Bronchial smooth muscle cell (primary cell): ENCODE results near the gene MCEMP1. TPM values are rescaled to one million over a fixed set of nuclear protein-coding genes. Genes with fewer than 3 reads are reported as not detected.

Source experiments
- total RNA-seq: library from RNA; depleted of rRNA; stranded (reverse); fragments of >200 nt; gene quantifications from 2 replicates; pipeline ENCODE4 v1.2.1, GENCODE V29; 2014

MCEMP1 gene
- not detected in 2 replicates for total RNA-seq

GRCh38 chr19:7676854-7677253, at the start of gene MCEMP1:
Gene MCEMP1 (plus strand): TSS chr19:7677090. CDS start chr19:7677121, 31 bp downstream.

GRCh38 chr19:7629347-7630054, 47.4 kb upstream of the MCEMP1 start, which contains the start of the genes PET100 and XAB2:
Gene PET100 (plus strand): TSS chr19:7629793. CDS start chr19:7629834, 41 bp downstream.
Gene XAB2 (minus strand): TSS chr19:7629545. CDS start chr19:7629527, 18 bp downstream.

GRCh38 chr19:7633698-7634097, 43.2 kb upstream of the MCEMP1 start, which contains the start of gene PCP2:
Gene PCP2 (minus strand): TSS chr19:7633719. CDS start chr19:7633457, 262 bp downstream.

GRCh38 chr19:7636691-7637373, 40.1 kb upstream of the MCEMP1 start, which contains the start of gene STXBP2:
Gene STXBP2 (plus strand): TSS chr19:7637110. CDS start chr19:7637150, 40 bp downstream.

GRCh38 chr19:7668842-7669241, 8.0 kb upstream of the MCEMP1 start, which contains the start of gene RETN:
Gene RETN (plus strand): TSS chr19:7669049. CDS start chr19:7669327, 278 bp downstream.

GRCh38 chr19:7680606-7681339, 3.9 kb downstream of the MCEMP1 start, which contains the start of gene TRAPPC5:
Gene TRAPPC5 (plus strand): TSS chr19:7680833. CDS start chr19:7682254, 1,421 bp downstream.

GRCh38 chr19:7701654-7702457, 25.0 kb downstream of the MCEMP1 start, which contains the start of gene FCER2:
Gene FCER2 (minus strand): TSS chr19:7702131. CDS start chr19:7699760, 2,371 bp downstream.

Other genes starting within 250 kb of the MCEMP1 start
- gene PEX11G, start 188.1 kb upstream of the MCEMP1 start, total RNA-seq = 2.4 and 4.7 TPM in 2 replicates
- gene ZNF358, start 161.0 kb upstream of the MCEMP1 start, total RNA-seq = 9.1 and 9.5 TPM in 2 replicates
- gene MCOLN1, start 154.5 kb upstream of the MCEMP1 start, total RNA-seq = 5.2 and 9.4 TPM in 2 replicates
- gene PNPLA6, start 141.4 kb upstream of the MCEMP1 start, total RNA-seq = 61.3 and 67.9 TPM in 2 replicates
- not detected in 2 replicates for gene CAMSAP3, start 81.2 kb upstream of the MCEMP1 start, total RNA-seq
- 28.1 and 37.0 TPM in 2 replicates for gene XAB2, start 47.5 kb upstream of the MCEMP1 start, total RNA-seq
- 43.5 and 58.2 TPM in 2 replicates for gene PET100, start 47.3 kb upstream of the MCEMP1 start, total RNA-seq
- not detected in 2 replicates for gene PCP2, start 43.4 kb upstream of the MCEMP1 start, total RNA-seq
- 0.94 and 16.7 TPM in 2 replicates for gene STXBP2, start 40.0 kb upstream of the MCEMP1 start, total RNA-seq
- not detected in 2 replicates for gene RETN, start 8.0 kb upstream of the MCEMP1 start, total RNA-seq
- gene TRAPPC5, start 3.7 kb downstream of the MCEMP1 start, total RNA-seq = 118 and 218 TPM in 2 replicates
- not detected in 2 replicates for gene FCER2, start 25.0 kb downstream of the MCEMP1 start, total RNA-seq
- not detected in 2 replicates for gene CLEC4G, start 55.0 kb downstream of the MCEMP1 start, total RNA-seq
- not detected in 2 replicates for gene CD209, start 70.4 kb downstream of the MCEMP1 start, total RNA-seq
- not detected in 2 replicates for gene CLEC4M, start 86.2 kb downstream of the MCEMP1 start, total RNA-seq
- 13.4 and 18.3 TPM in 2 replicates for gene EVI5L, start 153.1 kb downstream of the MCEMP1 start, total RNA-seq
- gene PRR36, start 197.3 kb downstream of the MCEMP1 start, total RNA-seq = not detected in 2 replicates
- gene LRRC8E, start 211.4 kb downstream of the MCEMP1 start, total RNA-seq = 4.2 and 5.8 TPM in 2 replicates
- 7.6 and 10.7 TPM in 2 replicates for gene MAP2K7, start 226.8 kb downstream of the MCEMP1 start, total RNA-seq
- gene TGFBR3L, start 237.7 kb downstream of the MCEMP1 start, total RNA-seq = 1.2 and 1.7 TPM in 2 replicates
- 10.4 and 17.7 TPM in 2 replicates for gene SNAPC2, start 243.2 kb downstream of the MCEMP1 start, total RNA-seq
- gene CTXN1, start 249.0 kb downstream of the MCEMP1 start, total RNA-seq = 0.26 and 0.63 TPM in 2 replicates